Stimulated activated CD4-positive, alpha-beta T cell treated with anti-CD3 and anti-CD28 coated beads, Interleukin-15, amount 100 ng/mL, for 48 hours (primary cell): ENCODE results near the gene GALNS.
"Not testable (repeated sequence)": the region's sequence is repeated elsewhere in the genome, so short reads cannot be mapped to it uniquely, and the experiment has no call there.

Source experiments
- DNase-seq, 2 donors: peaks; one replicate each; pipeline ENCODE4 v3.0.0-alpha.2; 2020; ENCODE audit warnings: low read depth in 2 of 2

The GALNS gene

GRCh38 chr16:88836791-88837190 lies 20.0 kb downstream of the GALNS start:
- DNase-seq: no peak

GRCh38 chr16:88835818-88836217 lies 20.9 kb downstream of the GALNS start:
- no peak for DNase-seq

GRCh38 chr16:88835383-88835782 lies 21.4 kb downstream of the GALNS start:
- DNase-seq: no peak

- no peak for DNase-seq
Observed at GRCh38 chr16:88834670-88835069, 22.1 kb downstream of the GALNS start.

GRCh38 chr16:88833086-88833485 lies 23.7 kb downstream of the GALNS start:
- DNase-seq: no peak

GRCh38 chr16:88831838-88832237 lies 24.9 kb downstream of the GALNS start:
- no peak for DNase-seq

GRCh38 chr16:88830783-88831182 lies 26.0 kb downstream of the GALNS start:
- no peak for DNase-seq

- DNase-seq: no peak
Observed at GRCh38 chr16:88830258-88830657, 26.5 kb downstream of the GALNS start.

DNA sequence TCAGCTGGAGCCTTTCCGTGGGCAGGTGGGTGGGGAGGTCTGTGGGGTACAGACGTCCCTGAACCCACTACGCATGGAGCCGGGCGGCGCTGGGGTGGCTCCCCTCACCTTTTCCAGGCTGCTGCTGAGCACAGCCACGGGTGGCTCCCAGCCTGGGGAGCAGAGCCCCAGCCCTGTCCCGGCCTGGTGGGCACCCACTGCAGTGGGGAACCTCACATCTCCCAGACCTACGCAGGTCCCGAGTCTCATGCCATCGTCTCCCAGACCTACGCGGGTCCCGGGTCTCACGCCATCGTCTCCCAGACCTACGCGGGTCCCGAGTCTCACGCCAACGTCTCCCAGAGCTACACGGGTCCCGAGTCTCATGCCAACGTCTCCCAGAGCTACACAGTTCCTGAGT lies 28.0 kb downstream of the GALNS start:
- no peak for DNase-seq

DNA sequence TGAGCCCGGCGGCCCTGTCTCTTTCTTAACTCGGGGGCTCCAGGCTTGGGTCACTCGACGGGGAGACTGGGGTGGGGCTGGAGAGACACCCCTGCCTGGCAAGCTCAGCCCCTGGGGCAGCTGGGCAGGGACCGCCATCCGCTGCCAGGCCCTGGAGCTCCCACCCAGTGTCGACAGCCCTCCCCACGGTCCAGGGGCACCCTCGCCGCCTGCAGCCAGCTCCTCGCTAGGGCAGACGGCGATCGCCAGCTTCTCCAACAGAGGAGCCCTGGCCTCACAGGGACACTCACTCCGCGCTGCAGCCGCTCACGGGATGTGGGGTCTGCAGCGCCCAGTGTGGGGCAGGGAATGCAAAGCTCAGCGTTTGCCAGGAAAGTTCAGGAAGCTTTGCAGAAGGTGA lies 29.0 kb downstream of the GALNS start:
- no peak for DNase-seq

GRCh38 chr16:88826070-88826840 lies 30.5 kb downstream of the GALNS start:
- DNase-seq: no peak

DNA sequence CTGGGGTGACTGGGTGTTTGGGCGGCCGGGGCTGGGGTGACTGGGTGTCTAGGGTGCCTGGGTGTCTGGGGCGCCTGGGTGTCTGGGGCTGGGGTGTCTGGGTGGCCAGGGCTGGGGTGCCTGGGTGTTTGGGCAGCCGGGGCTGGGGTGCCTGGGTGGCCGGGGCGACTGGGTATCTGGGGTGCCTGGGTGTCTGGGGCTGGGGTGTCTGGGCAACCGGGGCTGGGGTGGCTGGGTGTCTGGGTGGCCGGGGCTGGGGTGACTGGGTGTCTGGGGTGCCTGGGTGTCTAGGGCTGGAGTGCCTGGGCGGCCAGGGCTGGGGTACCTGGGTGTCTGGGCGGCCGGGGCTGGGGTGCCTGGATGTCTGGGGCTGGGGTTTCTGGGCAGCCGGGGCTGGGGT lies 31.6 kb downstream of the GALNS start:
- no peak for DNase-seq

DNA sequence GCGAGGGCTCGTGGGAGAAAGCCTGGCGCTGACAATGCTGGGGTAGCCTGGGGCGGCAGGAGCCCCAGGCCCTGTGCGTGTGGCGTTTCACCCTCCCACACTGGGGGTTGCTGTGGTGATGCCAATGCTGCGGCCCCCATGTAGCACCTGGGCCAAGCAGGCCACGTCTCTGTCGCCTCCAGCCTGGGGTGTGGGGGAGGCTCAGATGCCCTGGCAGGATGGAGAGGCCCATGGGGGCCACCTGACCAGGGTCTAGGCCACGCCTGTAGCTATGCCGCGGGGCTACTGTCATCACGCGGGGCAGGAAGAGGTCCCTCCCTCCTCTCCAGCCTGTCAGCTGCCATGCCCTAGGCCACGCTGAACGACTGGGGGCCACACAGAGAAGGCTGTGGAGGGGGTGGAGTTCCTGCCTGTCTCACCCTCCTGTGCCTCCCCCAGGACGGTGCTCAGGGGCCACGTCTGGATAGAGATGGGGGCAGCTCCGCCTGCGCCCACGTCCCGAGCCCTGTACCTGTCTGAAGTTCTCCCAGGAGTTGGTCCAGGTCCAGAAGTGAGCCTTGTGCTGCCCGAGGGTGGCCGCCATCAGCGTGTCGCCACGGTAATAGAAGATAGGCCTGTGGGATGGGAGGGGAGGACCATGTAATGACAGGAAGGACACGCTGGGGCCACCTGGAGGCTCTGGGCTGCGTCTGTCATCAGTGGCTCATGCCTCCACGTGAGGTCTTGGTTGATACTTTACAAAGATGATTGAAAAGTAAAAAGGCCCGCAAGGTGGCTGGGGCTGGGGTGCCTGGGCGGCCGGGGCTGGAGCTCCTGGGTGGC lies 32.3 kb downstream of the GALNS start:
- DNase-seq: no peak

DNA sequence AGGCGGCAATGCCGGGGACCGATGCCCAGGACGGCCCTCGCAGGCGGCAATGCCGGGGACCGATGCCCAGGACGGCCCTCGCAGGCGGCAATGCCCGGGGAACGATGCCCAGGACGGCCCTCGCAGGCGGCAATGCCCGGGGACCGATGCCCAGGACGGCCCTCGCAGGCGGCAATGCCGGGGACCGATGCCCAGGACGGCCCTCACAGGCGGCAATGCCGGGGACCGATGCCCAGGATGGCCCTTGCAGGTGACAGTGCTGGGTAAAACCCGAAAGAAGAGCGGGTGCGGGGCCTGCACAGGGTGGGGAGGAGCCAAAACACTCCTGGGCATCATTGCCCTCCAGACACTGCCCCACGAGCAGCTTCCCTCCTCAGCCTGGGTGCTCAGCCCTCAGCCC lies 33.1 kb downstream of the GALNS start:
- DNase-seq: not testable (repeated sequence)

GRCh38 chr16:88822281-88823040 lies 34.3 kb downstream of the GALNS start:
- no peak for DNase-seq

- DNase-seq: no peak
Observed at GRCh38 chr16:88821168-88821850, 35.4 kb downstream of the GALNS start.

- DNase-seq: no peak
Observed at GRCh38 chr16:88820385-88821025, 36.2 kb downstream of the GALNS start.

DNA sequence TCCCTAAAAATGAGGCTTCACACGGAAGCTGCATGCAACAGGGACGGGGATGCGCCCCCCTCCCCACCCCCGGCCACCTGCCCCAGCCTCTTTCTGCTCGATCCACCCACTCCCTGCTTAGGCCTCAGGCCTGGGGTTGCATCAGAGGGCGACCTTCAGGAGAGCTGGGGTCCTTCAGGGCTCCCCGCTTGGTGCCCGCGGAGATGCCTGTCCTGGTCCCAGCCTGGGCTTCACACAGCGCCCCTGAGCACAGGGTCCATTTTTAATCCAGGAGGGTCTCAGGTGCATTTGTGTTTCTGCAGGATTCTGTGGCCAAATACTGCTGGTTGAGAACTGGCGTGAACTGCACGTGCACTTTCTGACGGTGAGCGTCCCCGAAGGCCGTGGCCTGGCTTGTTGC lies 37.6 kb downstream of the GALNS start:
- no peak for DNase-seq

- no peak for DNase-seq
Observed at GRCh38 chr16:88818575-88818874, 38.2 kb downstream of the GALNS start.

DNA sequence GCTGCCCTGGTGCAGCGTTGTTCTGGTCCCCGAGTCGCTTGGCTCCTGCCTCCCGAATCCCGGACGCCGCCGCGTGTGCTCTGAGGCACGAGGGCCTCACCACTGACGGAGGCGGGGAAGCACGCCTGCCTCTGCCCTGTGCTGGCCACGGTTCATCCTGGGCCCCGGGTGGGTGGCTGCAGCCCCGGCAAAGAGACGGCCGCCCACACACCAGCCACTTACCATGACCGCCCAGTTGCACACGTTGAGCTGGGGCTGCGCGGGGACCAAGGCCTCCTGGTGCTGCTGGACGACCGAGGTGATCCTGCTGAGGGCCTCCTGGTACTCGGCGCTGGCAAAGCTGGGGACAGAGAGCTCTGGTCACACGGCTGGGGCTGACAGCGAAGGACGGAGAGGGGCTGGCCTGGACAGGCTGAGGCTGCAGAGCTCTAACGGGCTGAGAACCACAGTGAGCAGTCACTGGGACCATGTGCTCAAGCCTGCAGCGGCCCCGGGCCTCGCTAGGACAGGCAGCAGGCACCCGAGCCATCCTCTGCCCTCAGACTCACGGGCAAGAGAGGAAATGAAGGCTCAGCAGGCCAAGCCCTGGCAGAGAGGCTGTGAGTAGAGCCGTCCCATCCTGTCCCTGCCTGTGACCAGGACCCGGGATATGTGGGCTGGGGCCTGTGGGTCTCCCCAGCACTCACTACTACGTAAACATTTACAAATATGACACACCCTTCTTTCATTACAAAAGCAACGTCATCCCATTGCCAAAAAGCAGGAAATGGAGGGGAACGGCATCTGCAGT lies 38.8 kb downstream of the GALNS start:
- DNase-seq: no peak
